ENCODE data around the gene CAMTA2. TPM values are rescaled to one million over a fixed set of nuclear protein-coding genes. Genes with fewer than 3 reads are reported as not detected.

The CAMTA2 gene
- polyA plus RNA-seq, 1 donor from 2014 or later, result 7.3 TPM

DNA sequence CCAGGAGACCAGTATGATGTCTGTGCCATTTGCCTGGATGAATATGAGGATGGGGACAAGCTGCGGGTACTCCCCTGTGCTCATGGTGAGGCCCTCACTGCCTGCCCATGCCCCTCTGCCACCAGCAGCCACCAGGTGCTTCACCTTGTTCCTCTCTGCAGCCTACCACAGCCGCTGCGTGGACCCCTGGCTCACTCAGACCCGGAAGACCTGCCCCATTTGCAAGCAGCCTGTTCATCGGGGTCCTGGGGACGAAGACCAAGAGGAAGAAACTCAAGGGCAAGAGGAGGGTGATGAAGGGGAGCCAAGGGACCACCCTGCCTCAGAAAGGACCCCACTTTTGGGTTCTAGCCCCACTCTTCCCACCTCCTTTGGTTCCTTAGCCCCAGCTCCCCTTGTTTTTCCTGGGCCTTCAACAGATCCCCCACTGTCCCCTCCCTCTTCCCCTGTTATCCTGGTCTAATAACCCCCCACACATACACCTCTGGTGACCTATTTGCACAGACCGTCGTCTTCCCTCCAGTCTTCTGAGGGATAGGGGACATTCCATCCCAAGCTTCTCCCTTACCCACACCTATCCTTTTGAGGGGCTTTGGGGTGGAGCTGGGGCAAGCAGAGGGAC is 42.8 kb downstream of the CAMTA2 start:
- Histone ChIP-seq H3K27ac (ENCODE audit: low read length) (no peak overlapping the region), H3F3A (ENCODE audit: insufficient read depth, low read length, poor library complexity, severe bottlenecking) (no peaks in the 10 kb centered on the region), H4K20me1 (ENCODE audit: insufficient read depth) (no peaks in the 10 kb centered on the region), H3K4me2 (ENCODE audit: low read length) (no peak overlapping the region), H3K36me3 (ENCODE audit: insufficient read depth, low read length) (no peaks in the 10 kb centered on the region), H2AFZ (ENCODE audit: low read depth, low read length) (no peak overlapping the region), H3K79me2 (replicated peaks; ENCODE audit: insufficient read depth, low read length) (peaks cover 16% of the 10 kb centered on the region), H3K4me3 (ENCODE audit: low read length) (no peak overlapping the region), H3K9me2 (ENCODE audit: insufficient read depth, low read length) (no peaks in the 10 kb centered on the region), H3K9ac (ENCODE audit: low read length) (no peak overlapping the region), H3K9me3 (ENCODE audit: low read length) (no peaks in the 10 kb centered on the region), H3K27me3 (ENCODE audit: insufficient read depth, low read depth, low read length) (peaks cover 2% of the 10 kb centered on the region)
- TF ChIP-seq, protein P1, sequence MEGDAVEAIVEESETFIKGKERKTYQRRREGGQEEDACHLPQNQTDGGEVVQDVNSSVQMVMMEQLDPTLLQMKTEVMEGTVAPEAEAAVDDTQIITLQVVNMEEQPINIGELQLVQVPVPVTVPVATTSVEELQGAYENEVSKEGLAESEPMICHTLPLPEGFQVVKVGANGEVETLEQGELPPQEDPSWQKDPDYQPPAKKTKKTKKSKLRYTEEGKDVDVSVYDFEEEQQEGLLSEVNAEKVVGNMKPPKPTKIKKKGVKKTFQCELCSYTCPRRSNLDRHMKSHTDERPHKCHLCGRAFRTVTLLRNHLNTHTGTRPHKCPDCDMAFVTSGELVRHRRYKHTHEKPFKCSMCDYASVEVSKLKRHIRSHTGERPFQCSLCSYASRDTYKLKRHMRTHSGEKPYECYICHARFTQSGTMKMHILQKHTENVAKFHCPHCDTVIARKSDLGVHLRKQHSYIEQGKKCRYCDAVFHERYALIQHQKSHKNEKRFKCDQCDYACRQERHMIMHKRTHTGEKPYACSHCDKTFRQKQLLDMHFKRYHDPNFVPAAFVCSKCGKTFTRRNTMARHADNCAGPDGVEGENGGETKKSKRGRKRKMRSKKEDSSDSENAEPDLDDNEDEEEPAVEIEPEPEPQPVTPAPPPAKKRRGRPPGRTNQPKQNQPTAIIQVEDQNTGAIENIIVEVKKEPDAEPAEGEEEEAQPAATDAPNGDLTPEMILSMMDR (IDR thresholded peaks at IDR 0.05; ENCODE audit: poor library complexity, severe bottlenecking), result no peak

DNA sequence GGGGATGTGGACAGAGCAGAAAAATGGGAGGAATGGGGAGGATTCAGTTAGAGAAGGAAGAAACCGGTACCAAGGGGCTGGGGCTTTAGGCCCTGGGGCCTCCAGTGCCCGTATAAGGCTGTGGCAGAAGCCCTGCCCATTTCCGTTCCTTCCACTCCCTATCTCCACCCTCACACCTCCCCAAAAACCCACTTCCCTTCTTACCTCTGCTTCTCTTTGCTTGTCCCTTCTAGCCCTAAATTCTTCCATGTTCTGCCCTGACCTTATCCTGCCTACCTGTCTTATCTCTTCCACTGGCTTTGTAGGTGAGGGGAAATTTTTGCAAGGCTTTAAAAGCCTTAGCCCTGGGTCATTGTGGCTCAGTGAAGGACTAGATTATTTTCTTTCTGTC is 43.3 kb downstream of the CAMTA2 start:
- H2AFZ ChIP-seq (ENCODE audit: low read depth, low read length), result no peak overlapping the region
- H3K4me2 ChIP-seq (ENCODE audit: low read length), result no peak overlapping the region

More for the DNA sequence above, 43.3 kb downstream of the CAMTA2 start:
- no peak overlapping the region for H3K27ac ChIP-seq (ENCODE audit: low read length)
- no peak for TF ChIP-seq POLR2AphosphoS5 (IDR thresholded peaks at IDR 0.05)
- no peak for TF ChIP-seq EP300 (conservative IDR thresholded peaks at IDR 0.05; ENCODE audit: poor library complexity, severe bottlenecking)
- no peak for TF ChIP-seq MXI1 (conservative IDR thresholded peaks at IDR 0.05; ENCODE audit: poor library complexity, severe bottlenecking)
- no peak for TF ChIP-seq SMC3 (conservative IDR thresholded peaks at IDR 0.05; ENCODE audit: poor library complexity)
- no peak for TF ChIP-seq RAD21 (conservative IDR thresholded peaks at IDR 0.05)
- TF ChIP-seq, protein P2, sequence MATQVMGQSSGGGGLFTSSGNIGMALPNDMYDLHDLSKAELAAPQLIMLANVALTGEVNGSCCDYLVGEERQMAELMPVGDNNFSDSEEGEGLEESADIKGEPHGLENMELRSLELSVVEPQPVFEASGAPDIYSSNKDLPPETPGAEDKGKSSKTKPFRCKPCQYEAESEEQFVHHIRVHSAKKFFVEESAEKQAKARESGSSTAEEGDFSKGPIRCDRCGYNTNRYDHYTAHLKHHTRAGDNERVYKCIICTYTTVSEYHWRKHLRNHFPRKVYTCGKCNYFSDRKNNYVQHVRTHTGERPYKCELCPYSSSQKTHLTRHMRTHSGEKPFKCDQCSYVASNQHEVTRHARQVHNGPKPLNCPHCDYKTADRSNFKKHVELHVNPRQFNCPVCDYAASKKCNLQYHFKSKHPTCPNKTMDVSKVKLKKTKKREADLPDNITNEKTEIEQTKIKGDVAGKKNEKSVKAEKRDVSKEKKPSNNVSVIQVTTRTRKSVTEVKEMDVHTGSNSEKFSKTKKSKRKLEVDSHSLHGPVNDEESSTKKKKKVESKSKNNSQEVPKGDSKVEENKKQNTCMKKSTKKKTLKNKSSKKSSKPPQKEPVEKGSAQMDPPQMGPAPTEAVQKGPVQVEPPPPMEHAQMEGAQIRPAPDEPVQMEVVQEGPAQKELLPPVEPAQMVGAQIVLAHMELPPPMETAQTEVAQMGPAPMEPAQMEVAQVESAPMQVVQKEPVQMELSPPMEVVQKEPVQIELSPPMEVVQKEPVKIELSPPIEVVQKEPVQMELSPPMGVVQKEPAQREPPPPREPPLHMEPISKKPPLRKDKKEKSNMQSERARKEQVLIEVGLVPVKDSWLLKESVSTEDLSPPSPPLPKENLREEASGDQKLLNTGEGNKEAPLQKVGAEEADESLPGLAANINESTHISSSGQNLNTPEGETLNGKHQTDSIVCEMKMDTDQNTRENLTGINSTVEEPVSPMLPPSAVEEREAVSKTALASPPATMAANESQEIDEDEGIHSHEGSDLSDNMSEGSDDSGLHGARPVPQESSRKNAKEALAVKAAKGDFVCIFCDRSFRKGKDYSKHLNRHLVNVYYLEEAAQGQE (IDR thresholded peaks at IDR 0.05; ENCODE audit: borderline replicate concordance), result no peak
- TF ChIP-seq EZH2 (IDR thresholded peaks at IDR 0.05; ENCODE audit: borderline replicate concordance, insufficient read depth, low read length, poor library complexity, severe bottlenecking), result no peak
- TF ChIP-seq, protein P1 (IDR thresholded peaks at IDR 0.05; ENCODE audit: poor library complexity, severe bottlenecking), result no peak
- TF ChIP-seq TAF1 (IDR thresholded peaks at IDR 0.05; ENCODE audit: low read depth), result no peak
- H3K9me2 ChIP-seq (ENCODE audit: insufficient read depth, low read length), result no peaks in the 10 kb centered on the region
- no peaks in the 10 kb centered on the region for H3F3A ChIP-seq (ENCODE audit: insufficient read depth, low read length, poor library complexity, severe bottlenecking)
- H3K4me3 ChIP-seq (ENCODE audit: low read length), result no peak overlapping the region
- H3K36me3 ChIP-seq (ENCODE audit: insufficient read depth, low read length), result no peaks in the 10 kb centered on the region
- H3K79me2 ChIP-seq (replicated peaks; ENCODE audit: insufficient read depth, low read length), result peaks cover 17% of the 10 kb centered on the region
- no peaks in the 10 kb centered on the region for H3K27me3 ChIP-seq (ENCODE audit: insufficient read depth, low read depth, low read length)
- no peak overlapping the region for H3K9ac ChIP-seq (ENCODE audit: low read length)
- H4K20me1 ChIP-seq (ENCODE audit: insufficient read depth), result no peaks in the 10 kb centered on the region
- no peaks in the 10 kb centered on the region for H3K9me3 ChIP-seq (ENCODE audit: low read length)
